ENCODE results near the gene GNPNAT1. TPM values are rescaled to one million over a fixed set of nuclear protein-coding genes. Genes with fewer than 3 reads are reported as not detected.

The GNPNAT1 gene
- total and polyA plus RNA-seq, 8 donors, result 8.1 to 26.9 (median 18.0) TPM

DNA sequence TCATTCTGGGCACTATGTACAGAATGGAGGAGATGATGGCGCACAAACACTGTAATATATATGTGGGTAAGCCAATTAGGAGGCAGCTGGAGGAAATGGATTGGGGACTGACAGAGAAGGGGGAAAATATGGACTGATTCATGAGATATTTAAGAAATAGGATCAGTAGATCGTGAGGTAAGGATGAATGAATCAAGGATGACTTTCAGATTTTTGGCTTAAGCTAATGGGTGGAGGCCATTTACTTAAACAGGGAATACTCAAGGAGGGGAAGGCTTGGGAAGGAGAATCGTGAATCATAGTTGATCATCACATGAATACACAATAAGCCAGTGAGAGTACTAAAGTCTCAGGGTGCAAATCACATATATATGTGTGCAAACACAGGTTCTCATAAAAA lies 11.2 kb upstream of the GNPNAT1 start:
- no peak overlapping the region for H3K27ac ChIP-seq
- no peaks in the 10 kb centered on the region for H3K27me3 ChIP-seq
- DNase-seq (no peak), FAIRE-seq (no peak), ATAC-seq (no peak)
- no peaks in the 10 kb centered on the region for H3K36me3 ChIP-seq
- no peak for TF ChIP-seq CTCF (IDR thresholded peaks at IDR 0.05)
- no peaks in the 10 kb centered on the region for H3K9me3 ChIP-seq
- WGBS, 2 donors, result 90 to 92% methylated on average over 3 of the region's 3 CpGs
- H3K4me1 ChIP-seq, result no peaks in the 10 kb centered on the region
- H3K4me3 ChIP-seq, result no peak overlapping the region
- intact Hi-C loops (cut with DNase I), result no loop called here

- no peak for TF ChIP-seq CTCF (IDR thresholded peaks at IDR 0.05)
- 64 to 68% methylated on average over 5 of the region's 5 CpGs for WGBS, 2 donors
- no peak for DNase-seq
Measured at GRCh38 chr14:52801014-52801712, 9.8 kb upstream of the GNPNAT1 start.

GRCh38 chr14:52798826-52799225 lies 7.4 kb upstream of the GNPNAT1 start:
- H3K36me3 ChIP-seq, result no peaks in the 10 kb centered on the region
- ATAC-seq, result no peak
- no peak for DNase-seq
- H3K4me3 ChIP-seq, result no peak overlapping the region
- no peaks in the 10 kb centered on the region for H3K9me3 ChIP-seq
- H3K4me1 ChIP-seq, result no peaks in the 10 kb centered on the region
- no peak for TF ChIP-seq CTCF (IDR thresholded peaks at IDR 0.05)
- H3K27ac ChIP-seq, result no peak overlapping the region
- no peak for FAIRE-seq
- intact Hi-C loops (cut with DNase I), result no loop called here
- WGBS, 2 donors, result 94 to 98% methylated on average over 15 of the region's 15 CpGs
- no peaks in the 10 kb centered on the region for H3K27me3 ChIP-seq

More at GRCh38 chr14:52801014-52801712, 9.8 kb upstream of the GNPNAT1 start:
- H3K27ac ChIP-seq, result peak overlapping the region in 1 of 4 donors; percentile 20
- FAIRE-seq (no peak), ATAC-seq (peak in 1 of 4 donors; percentile 14)
- H3K27me3 ChIP-seq, result no peaks in the 10 kb centered on the region
- H3K4me1 ChIP-seq, result no peaks in the 10 kb centered on the region
- H3K4me3 ChIP-seq, result no peak overlapping the region
- intact Hi-C loops (cut with DNase I), result no loop called here
- no peaks in the 10 kb centered on the region for H3K36me3 ChIP-seq
- no peaks in the 10 kb centered on the region for H3K9me3 ChIP-seq

GRCh38 chr14:52797653-52798052 lies 6.2 kb upstream of the GNPNAT1 start:
- ATAC-seq (no peak), FAIRE-seq (no peak), DNase-seq (no peak)
- Histone ChIP-seq H3K4me3 (no peak overlapping the region), H3K4me1 (peaks cover 0 to 6% (median 0%) of the 10 kb centered on the region in 3 donors), H3K27ac (no peak overlapping the region), H3K27me3 (no peaks in the 10 kb centered on the region), H3K9me3 (no peaks in the 10 kb centered on the region), H3K36me3 (no peaks in the 10 kb centered on the region)
- TF ChIP-seq CTCF (IDR thresholded peaks at IDR 0.05), result no peak
- intact Hi-C loops (cut with DNase I), result no loop called here
- WGBS, 2 donors, result 84 to 89% methylated on average over 3 of the region's 3 CpGs

GRCh38 chr14:52793061-52793460 lies 1.7 kb upstream of the GNPNAT1 start:
- WGBS, 2 donors, result 40 to 45% methylated on average over 2 of the region's 2 CpGs
- FAIRE-seq, result no peak
- no peaks in the 10 kb centered on the region for H3K36me3 ChIP-seq
- intact Hi-C loops (cut with DNase I), result no loop called here
- ATAC-seq, result no peak
- DNase-seq, result no peak
- no peaks in the 10 kb centered on the region for H3K27me3 ChIP-seq
- H3K27ac ChIP-seq, result no peak overlapping the region
- no peak for TF ChIP-seq CTCF (IDR thresholded peaks at IDR 0.05)
- H3K9me3 ChIP-seq, result no peaks in the 10 kb centered on the region
- H3K4me1 ChIP-seq, result peaks cover 7 to 15% (median 12%) of the 10 kb centered on the region in 3 donors
- H3K4me3 ChIP-seq, result no peak overlapping the region

Data from pancreas (tissue), 10 donors.